Mesenchymal stem cell (in vitro differentiated cells and primary cell): ENCODE data around the gene KIF26A.

Experiments
- DNase-seq: peaks from one replicate; pipeline ENCODE4 v3.0.0-alpha.2; 2013
- H2AFZ ChIP-seq: one replicate; pipeline ENCODE4 v1.6.1; 2013; ENCODE audit warnings: low read depth, mild to moderate bottlenecking, control low read depth, inconsistent platforms, low read length, moderate library complexity
- H2AK5ac ChIP-seq: 2 replicates; pipeline ENCODE4 v1.6.1; 2013; ENCODE audit warnings: low read length, moderate library complexity, mild to moderate bottlenecking, inconsistent platforms; ENCODE audit not compliant: severe bottlenecking
- H2BK120ac ChIP-seq: one replicate; pipeline ENCODE4 v1.6.1; 2013; ENCODE audit warnings: low read depth, mild to moderate bottlenecking, inconsistent platforms, low read length, moderate library complexity
- H2BK12ac ChIP-seq, 2 experiments: one replicate each; pipeline ENCODE4 v1.6.1; 2013; ENCODE audit warnings: inconsistent platforms in 2 of 2, low read length in 2 of 2, mild to moderate bottlenecking in 2 of 2, moderate library complexity in 2 of 2, control low read depth in 1 of 2
- H2BK15ac ChIP-seq: one replicate; pipeline ENCODE4 v1.6.1; 2013; ENCODE audit warnings: mild to moderate bottlenecking, low read depth, inconsistent platforms; ENCODE audit not compliant: poor library complexity, severe bottlenecking
- H2BK5ac ChIP-seq: 2 replicates; pipeline ENCODE4 v1.6.1; 2013; ENCODE audit warnings: low read depth, mild to moderate bottlenecking, low read length, control low read depth, inconsistent platforms; ENCODE audit not compliant: poor library complexity, severe bottlenecking
- H3K14ac ChIP-seq, 2 experiments: one replicate each; pipeline ENCODE4 v1.6.1; 2013; ENCODE audit warnings: inconsistent platforms in 2 of 2, low read length in 2 of 2, control low read depth in 1 of 2, mild to moderate bottlenecking in 1 of 2, moderate library complexity in 1 of 2
- H3K18ac ChIP-seq, 2 experiments: one replicate each; pipeline ENCODE4 v1.6.1; 2013; ENCODE audit warnings: inconsistent platforms in 2 of 2, low read length in 2 of 2, control low read depth in 1 of 2, low read depth in 1 of 2, mild to moderate bottlenecking in 1 of 2
- H3K23ac ChIP-seq, 2 experiments: one replicate each; pipeline ENCODE4 v1.6.1; 2013; ENCODE audit warnings: inconsistent platforms in 2 of 2, low read length in 2 of 2, mild to moderate bottlenecking in 2 of 2, moderate library complexity in 2 of 2, control low read depth in 1 of 2
- H3K27ac ChIP-seq: 2 replicates; pipeline ENCODE4 v1.5.1; 2013; ENCODE audit warnings: mild to moderate bottlenecking, moderate library complexity, low read length, control low read depth, inconsistent platforms; ENCODE audit not compliant: poor library complexity, severe bottlenecking
- H3K27me3 ChIP-seq, 2 experiments: 2 replicates each; pipeline versions ENCODE4 v1.6.1 to v1.7.0; 2013; ENCODE audit warnings: low read length in 2 of 2, mild to moderate bottlenecking in 2 of 2, moderate library complexity in 2 of 2, control low read depth in 1 of 2, inconsistent platforms in 1 of 2; ENCODE audit not compliant: control insufficient read depth in 1 of 2, insufficient read depth in 1 of 2
- H3K36me3 ChIP-seq, 2 experiments: 2 replicates each; pipeline versions ENCODE4 v1.6.1 to v1.7.0; 2013; ENCODE audit warnings: low read length in 2 of 2, control low read depth in 1 of 2, inconsistent platforms in 1 of 2, low read depth in 1 of 2, mild to moderate bottlenecking in 1 of 2; ENCODE audit not compliant: insufficient read depth in 2 of 2, control insufficient read depth in 1 of 2
- H3K4ac ChIP-seq, 2 experiments: one replicate each; pipeline ENCODE4 v1.6.1; 2013; ENCODE audit warnings: inconsistent platforms in 2 of 2, low read length in 2 of 2, mild to moderate bottlenecking in 2 of 2, moderate library complexity in 2 of 2, control low read depth in 1 of 2, low read depth in 1 of 2
- H3K4me1 ChIP-seq: 2 replicates; pipeline ENCODE4 v1.6.1; 2013; ENCODE audit warnings: low read depth, low read length, control low read depth; ENCODE audit not compliant: control insufficient read depth, insufficient read depth
- H3K4me2 ChIP-seq: 2 replicates; pipeline ENCODE4 v1.6.1; 2013; ENCODE audit warnings: low read length, mild to moderate bottlenecking, inconsistent platforms; ENCODE audit not compliant: poor library complexity, severe bottlenecking
- H3K4me3 ChIP-seq, 2 experiments: 2 replicates each; pipeline versions ENCODE4 v1.5.1 to v1.7.0; 2013; ENCODE audit warnings: low read length in 2 of 2, mild to moderate bottlenecking in 2 of 2, control low read depth in 1 of 2, low read depth in 1 of 2; ENCODE audit not compliant: insufficient read depth in 1 of 2
- H3K79me1 ChIP-seq: replicated peaks from 2 replicates; pipeline ENCODE4 v1.6.1; 2013; ENCODE audit warnings: mild to moderate bottlenecking, control low read depth, low read length, inconsistent platforms; ENCODE audit not compliant: poor library complexity, severe bottlenecking
- H3K9ac ChIP-seq: 2 replicates; pipeline ENCODE4 v1.7.0; 2013; ENCODE audit warnings: mild to moderate bottlenecking, low read length, moderate library complexity
- H3K9me3 ChIP-seq: 2 replicates; pipeline ENCODE4 v1.7.0; 2013; ENCODE audit warnings: mild to moderate bottlenecking, low read length; ENCODE audit not compliant: control insufficient read depth
- H4K8ac ChIP-seq: one replicate; pipeline ENCODE4 v1.6.1; 2013; ENCODE audit warnings: inconsistent platforms, mild to moderate bottlenecking, low read length, moderate library complexity
- H4K91ac ChIP-seq: one replicate; pipeline ENCODE4 v1.6.1; 2013; ENCODE audit warnings: mild to moderate bottlenecking, low read length, inconsistent platforms
- WGBS: methylation state at CpG from one replicate; pipeline ENCODE4 v1.1.7; 2013; ENCODE audit warnings: mixed read lengths; 5-methylcytosine and 5-hydroxymethylcytosine counted together

The KIF26A gene

DNA sequence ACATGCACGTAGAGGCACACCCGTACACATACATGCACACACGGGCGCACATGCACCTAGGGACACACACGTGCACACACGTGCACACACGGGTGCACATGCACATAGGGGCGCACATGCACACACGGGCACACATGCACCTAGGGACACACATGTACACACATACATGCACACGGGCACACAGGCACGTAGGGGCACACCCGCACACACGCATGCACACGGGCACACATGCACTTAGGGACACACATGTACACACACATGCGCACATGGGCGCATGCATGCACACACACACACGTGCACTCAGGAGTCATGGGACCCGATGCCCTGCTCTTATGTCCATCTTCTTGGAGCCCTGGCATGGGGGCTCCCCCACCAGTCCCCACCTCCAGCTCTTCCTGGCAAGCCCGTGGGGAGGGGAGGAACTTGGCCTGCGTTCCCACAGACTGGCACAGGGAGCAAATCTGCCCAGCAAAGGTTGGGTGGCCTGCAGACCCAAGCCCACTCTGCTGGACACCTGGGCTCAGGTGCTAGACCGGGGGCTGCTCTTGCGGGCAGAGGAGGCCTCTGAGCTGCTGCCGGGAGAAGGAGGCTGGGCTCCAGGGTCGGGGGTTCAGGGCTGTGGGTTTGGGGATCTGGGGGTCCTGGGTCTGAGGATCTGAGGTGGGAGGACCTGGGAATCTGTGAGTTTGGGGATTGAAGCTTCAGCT is 51.4 kb downstream of the KIF26A start:
- no peaks in the 10 kb centered on the region for H3K9me3 ChIP-seq
- no peak overlapping the region for H2BK120ac ChIP-seq
- H3K4me2 ChIP-seq = no peak overlapping the region
- peaks cover 3% of the 10 kb centered on the region for H3K4me1 ChIP-seq
- H4K8ac ChIP-seq = no peak overlapping the region
- peaks cover 0 to 14% of the 10 kb centered on the region in 2 experiments for H3K27me3 ChIP-seq
- H4K91ac ChIP-seq = peak overlapping the region; percentile 2
- no peak overlapping the region for H3K4ac ChIP-seq
- no peak overlapping the region for H2BK15ac ChIP-seq
- no peak overlapping the region for H3K27ac ChIP-seq
- 91% methylated on average over 24 of the region's 24 CpGs for WGBS
- no peak overlapping the region for H3K14ac ChIP-seq
- no peak overlapping the region for H3K23ac ChIP-seq
- no peak for DNase-seq
- no peak overlapping the region for H2AK5ac ChIP-seq
- H3K79me1 ChIP-seq = no peaks in the 10 kb centered on the region
- no peak overlapping the region for H2BK12ac ChIP-seq
- H3K4me3 ChIP-seq = no peak overlapping the region
- no peak overlapping the region for H2AFZ ChIP-seq
- H3K36me3 ChIP-seq = no peaks in the 10 kb centered on the region
- no peak overlapping the region for H3K18ac ChIP-seq
- H3K9ac ChIP-seq = no peak overlapping the region
- no peak overlapping the region for H2BK5ac ChIP-seq

DNA sequence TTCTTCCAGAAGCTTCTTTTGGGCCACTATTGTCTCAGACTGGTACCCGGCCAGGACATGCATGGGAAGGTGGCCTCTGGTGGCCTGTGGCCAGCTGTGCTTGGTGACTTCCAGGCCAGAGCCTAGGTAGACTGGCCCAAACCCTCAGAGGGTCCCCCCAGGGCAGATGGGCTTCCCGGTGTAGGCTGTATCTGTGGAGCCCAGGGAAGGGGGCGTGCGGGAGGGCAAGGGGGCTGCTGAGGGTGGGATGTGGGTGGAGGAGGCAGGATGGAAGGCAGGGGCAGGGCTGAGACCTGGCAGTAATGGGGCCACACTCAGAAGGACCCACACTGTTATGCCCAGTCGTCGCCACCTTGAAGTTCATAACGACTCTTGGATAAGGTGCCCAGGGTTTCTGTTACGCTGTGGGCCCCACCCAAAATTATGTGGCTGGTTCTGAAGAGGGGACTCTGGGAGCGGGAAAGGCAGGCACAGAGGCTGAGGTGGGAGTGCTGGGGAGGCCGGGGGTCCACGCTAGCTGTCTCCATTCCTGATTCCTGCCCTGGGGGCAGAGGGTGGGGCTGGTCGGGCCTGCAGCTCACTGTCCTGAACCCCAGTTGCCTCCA is 52.1 kb downstream of the KIF26A start:
- Histone ChIP-seq H2AK5ac (no peak overlapping the region), H2AFZ (no peak overlapping the region), H2BK15ac (no peak overlapping the region), H3K4me3 (no peak overlapping the region), H3K27me3 (peaks cover 0 to 14% of the 10 kb centered on the region in 2 experiments), H2BK12ac (no peak overlapping the region), H3K36me3 (no peaks in the 10 kb centered on the region), H3K79me1 (no peaks in the 10 kb centered on the region), H4K91ac (no peak overlapping the region), H3K4me1 (peaks cover 3% of the 10 kb centered on the region), H3K9me3 (no peaks in the 10 kb centered on the region), H4K8ac (no peak overlapping the region), H3K23ac (no peak overlapping the region), H3K18ac (no peak overlapping the region), H3K14ac (no peak overlapping the region), H2BK120ac (no peak overlapping the region), H3K9ac (no peak overlapping the region), H3K4me2 (no peak overlapping the region), H2BK5ac (no peak overlapping the region), H3K4ac (no peak overlapping the region), H3K27ac (no peak overlapping the region)
- WGBS = 91% methylated on average over 12 of the region's 12 CpGs
- no peak for DNase-seq

GRCh38 chr14:104191409-104191997 is 53.1 kb downstream of the KIF26A start:
- Histone ChIP-seq H2BK120ac (no peak overlapping the region), H2AFZ (no peak overlapping the region), H2AK5ac (no peak overlapping the region), H3K4me2 (no peak overlapping the region), H4K91ac (no peak overlapping the region), H3K4me1 (peaks cover 3% of the 10 kb centered on the region), H2BK15ac (no peak overlapping the region), H3K36me3 (no peaks in the 10 kb centered on the region), H3K9ac (no peak overlapping the region), H3K9me3 (no peaks in the 10 kb centered on the region), H3K27ac (no peak overlapping the region), H3K18ac (no peak overlapping the region), H3K4ac (no peak overlapping the region), H3K23ac (no peak overlapping the region), H3K14ac (no peak overlapping the region), H4K8ac (no peak overlapping the region), H3K27me3 (peaks cover 0 to 12% of the 10 kb centered on the region in 2 experiments), H3K79me1 (no peaks in the 10 kb centered on the region), H3K4me3 (no peak overlapping the region), H2BK5ac (no peak overlapping the region), H2BK12ac (no peak overlapping the region)
- no peak for DNase-seq
- 72% methylated on average over 21 of the region's 21 CpGs for WGBS

DNA sequence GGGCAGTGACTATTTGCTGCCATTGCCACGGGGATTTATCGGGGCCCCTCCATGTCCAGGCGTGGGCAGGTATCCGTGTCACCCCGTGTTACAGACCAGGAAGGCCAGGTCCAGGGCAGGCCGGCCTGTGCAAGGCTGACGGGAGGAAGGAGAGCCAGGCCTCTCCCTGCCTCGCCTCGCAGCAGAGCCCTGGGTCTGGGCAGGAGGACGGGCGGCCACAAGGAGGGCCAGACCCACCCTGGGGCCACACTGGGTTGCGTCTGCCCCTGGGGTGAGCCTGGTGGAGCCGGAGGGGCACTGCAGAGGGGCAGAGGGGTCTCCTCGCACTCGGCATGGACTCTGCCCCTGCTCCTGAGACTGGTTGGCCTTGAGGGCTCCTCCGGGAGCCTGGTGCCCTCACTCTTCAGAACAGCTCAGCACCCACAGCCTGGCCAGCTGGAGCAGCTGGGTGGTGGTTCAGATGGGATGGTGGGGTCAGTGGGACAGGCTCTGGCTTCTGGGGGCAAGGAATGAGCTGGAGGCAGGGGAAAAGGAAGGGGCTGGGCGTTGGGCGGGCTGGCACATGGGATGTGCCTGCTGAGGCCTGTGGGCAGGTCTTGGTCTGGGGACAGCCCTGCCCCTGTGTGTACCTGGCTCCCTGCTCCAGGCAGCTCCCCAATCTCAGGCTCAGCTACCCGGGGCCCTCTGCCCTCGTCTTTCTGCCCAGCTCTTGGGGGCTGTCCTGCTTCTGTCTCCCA is 53.9 kb downstream of the KIF26A start:
- no peak overlapping the region for H4K91ac ChIP-seq
- WGBS = 85% methylated on average over 19 of the region's 20 CpGs
- no peak overlapping the region for H3K27ac ChIP-seq
- peaks cover 5% of the 10 kb centered on the region for H3K4me1 ChIP-seq
- H2BK5ac ChIP-seq = no peak overlapping the region
- H3K9me3 ChIP-seq = no peaks in the 10 kb centered on the region
- H3K79me1 ChIP-seq = no peaks in the 10 kb centered on the region
- no peaks in the 10 kb centered on the region for H3K36me3 ChIP-seq
- no peak for DNase-seq
- no peak overlapping the region for H2AFZ ChIP-seq
- H3K4ac ChIP-seq = no peak overlapping the region
- no peak overlapping the region for H2AK5ac ChIP-seq
- H3K18ac ChIP-seq = no peak overlapping the region
- no peak overlapping the region for H2BK15ac ChIP-seq
- H3K23ac ChIP-seq = no peak overlapping the region
- H2BK12ac ChIP-seq = no peak overlapping the region
- H4K8ac ChIP-seq = no peak overlapping the region
- H3K9ac ChIP-seq = no peak overlapping the region
- H3K4me2 ChIP-seq = no peak overlapping the region
- H2BK120ac ChIP-seq = no peak overlapping the region
- peaks cover 0 to 12% of the 10 kb centered on the region in 2 experiments for H3K27me3 ChIP-seq
- no peak overlapping the region for H3K14ac ChIP-seq
- no peak overlapping the region for H3K4me3 ChIP-seq
